Adipose tissue (tissue), 3 donors: ENCODE measurements around the gene MRNIP. TPM values are rescaled to one million over a fixed set of nuclear protein-coding genes. Genes with fewer than 3 reads are reported as not detected.
"Not testable (repeated sequence)": the region's sequence is repeated elsewhere in the genome, so short reads cannot be mapped to it uniquely, and the experiment has no call there.

Experiments
- H3K27ac ChIP-seq: one replicate; pipeline ENCODE4 v1.5.1; 2013; ENCODE audit warnings: low read depth, low read length
- WGBS, 3 donors: extraction: QIAGEN DNeasy Blood & Tissue Kit; methylation state at CpG; one replicate each; pipeline ENCODE4 v1.1.7; 2013; 5-methylcytosine and 5-hydroxymethylcytosine counted together
- polyA plus RNA-seq, 3 donors: library from polyadenylated mRNA; stranded (reverse); fragments of 200-250 nt; gene quantifications; one replicate each; pipeline ENCODE4 v1.2.3, GENCODE V29; 2013
- donor health status: healthy with polysubstance abuse.
- donor health status: Bipolar disorder and iron deficiency.
- donor health status: healthy.

Gene MRNIP
- polyA plus RNA-seq, 3 donors = 20.4 to 22.4 (median 21.7) TPM

DNA sequence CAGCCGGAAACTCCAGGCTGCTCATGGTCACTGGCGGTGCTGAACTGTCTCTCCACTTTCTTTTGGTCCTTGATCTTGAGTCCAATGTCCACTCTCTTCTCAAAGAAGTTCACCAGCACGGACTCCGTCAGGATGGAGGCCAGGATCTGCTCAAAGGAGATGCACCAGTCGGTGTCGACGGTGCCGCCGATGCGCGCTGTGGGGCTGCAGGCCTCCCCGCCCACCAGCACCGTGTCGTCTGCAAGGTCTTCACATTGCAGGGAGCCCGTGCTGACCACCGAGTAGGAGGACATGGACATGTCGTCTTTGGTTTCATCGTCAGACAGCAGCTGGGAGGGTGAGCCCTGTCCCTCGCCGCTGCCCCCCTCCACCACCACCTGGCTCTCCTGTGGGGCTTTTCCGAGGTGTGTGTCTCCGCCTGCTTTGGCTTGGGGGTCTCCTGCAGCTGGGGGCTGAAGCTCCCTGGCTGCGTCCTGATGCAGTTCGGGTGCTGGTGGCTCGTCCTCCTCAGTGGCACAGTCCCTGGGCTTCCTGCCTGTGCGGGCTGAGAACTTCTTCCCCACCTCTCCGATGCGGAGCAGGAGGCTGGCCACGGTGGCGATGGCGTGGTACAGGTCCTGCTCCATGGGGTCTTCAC, 5.0 kb upstream of the MRNIP start:
- H3K27ac ChIP-seq = no peak overlapping the region
- 92 to 97% (median 94%) methylated on average over 29 to 31 of the region's 31 CpGs for WGBS, 3 donors

DNA sequence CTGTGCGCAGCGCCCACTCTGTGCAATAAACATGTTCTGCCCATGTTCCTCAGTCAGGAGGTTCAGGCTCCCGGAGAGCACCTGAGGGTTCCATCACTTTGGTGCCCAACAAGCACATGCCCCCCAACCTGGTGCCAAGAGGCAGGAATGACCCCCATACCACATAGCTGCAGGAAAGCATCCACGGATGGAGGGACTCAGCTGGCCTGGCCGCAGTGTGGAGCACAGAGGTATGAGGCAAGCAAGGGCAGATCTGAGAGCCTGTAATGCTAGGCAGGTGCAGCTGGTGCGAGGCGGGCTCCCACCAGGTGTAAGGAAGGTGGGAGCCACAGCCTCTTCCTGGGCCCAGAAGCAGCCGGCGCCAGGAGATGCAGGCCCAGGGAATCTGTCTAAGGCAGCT, 4.3 kb upstream of the MRNIP start:
- WGBS, 3 donors = 96 to 99% (median 97%) methylated on average over 9 of the region's 9 CpGs

DNA sequence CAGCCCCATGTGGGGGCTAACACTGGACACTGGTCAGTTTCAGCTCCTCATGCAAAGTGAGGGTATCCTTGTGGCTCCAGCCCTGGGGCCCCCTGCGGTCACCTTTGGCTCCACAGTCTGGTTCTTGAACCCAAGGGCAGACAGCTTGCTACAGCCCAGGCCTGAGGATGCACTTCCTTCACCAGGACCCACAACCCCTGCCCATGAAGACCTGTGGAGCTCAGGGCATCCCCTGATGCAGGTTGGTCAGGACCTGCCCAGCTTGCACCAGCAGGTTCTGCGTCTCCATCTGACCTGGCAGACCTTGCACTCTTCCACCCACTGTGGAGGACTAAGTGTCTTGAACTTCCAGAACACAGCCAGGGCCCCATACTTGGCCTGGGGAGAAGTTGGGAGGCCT, 3.7 kb upstream of the MRNIP start:
- 97 to 100% (median 99%) methylated on average over 2 of the region's 2 CpGs for WGBS, 3 donors
- no peak overlapping the region for H3K27ac ChIP-seq

More for the DNA sequence above, 4.3 kb upstream of the MRNIP start:
- H3K27ac ChIP-seq = no peak overlapping the region

DNA sequence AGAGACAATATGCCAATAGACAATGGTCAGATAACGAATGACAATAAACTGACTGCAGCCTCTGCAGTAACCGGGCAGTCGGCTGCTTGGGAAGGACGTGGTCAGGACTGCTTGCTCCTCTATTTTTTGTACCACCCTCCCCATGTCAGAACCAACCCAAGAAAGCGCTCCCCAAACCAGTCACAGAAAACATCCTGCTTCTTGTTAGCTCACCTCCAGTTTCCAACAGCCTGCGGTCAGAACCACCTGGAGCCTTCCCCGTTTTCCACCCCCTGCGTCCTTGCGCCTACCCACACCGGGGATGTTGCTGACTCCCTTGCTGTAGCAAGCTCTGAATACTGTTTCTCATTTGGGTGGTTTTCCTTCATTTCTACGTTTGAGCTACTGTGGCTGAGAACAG, 1.7 kb upstream of the MRNIP start:
- 76 to 83% (median 78%) methylated on average over 11 of the region's 11 CpGs for WGBS, 3 donors
- no peak overlapping the region for H3K27ac ChIP-seq

DNA sequence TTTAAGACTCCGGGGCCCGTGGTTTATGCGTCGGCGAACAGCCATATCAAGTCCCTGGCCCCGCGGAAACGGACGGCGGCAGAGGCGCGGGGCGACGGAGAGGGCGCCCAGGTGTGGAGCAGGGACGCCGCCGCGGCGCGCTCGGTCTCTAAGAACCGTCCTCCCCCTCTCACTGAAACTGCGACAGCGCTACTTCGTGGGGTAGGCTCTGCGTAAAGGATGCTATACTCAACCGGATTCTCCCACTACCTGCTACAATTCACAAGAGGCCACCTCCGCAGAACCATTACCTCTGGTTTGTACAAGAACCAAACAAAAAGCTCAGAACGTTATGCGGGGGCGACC, 404 bp downstream of the MRNIP start:
- 0% methylated on average over 32 of the region's 32 CpGs for WGBS, 3 donors
- H3K27ac ChIP-seq = no peak overlapping the region

DNA sequence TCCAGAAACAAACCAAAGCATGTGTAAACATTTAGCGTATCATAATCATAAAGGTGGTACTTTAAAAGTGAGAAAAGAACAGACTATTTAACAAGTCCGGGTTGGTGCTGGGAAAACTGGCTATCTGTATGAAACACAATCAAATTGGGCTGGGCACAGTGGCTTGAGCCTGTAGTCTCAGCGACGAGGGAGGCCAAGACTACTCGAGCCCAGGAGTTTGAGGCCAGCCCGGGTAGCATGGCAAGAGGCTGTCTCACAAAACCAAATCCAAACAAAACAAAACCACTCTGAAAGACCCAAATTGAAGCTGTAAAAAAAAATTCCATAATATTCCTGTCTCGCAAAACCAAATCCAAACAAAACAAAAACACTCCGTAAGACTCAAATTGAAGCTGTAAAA, 4.3 kb downstream of the MRNIP start:
- no peak overlapping the region for H3K27ac ChIP-seq
- 92 to 94% (median 94%) methylated on average over 8 of the region's 8 CpGs for WGBS, 3 donors

DNA sequence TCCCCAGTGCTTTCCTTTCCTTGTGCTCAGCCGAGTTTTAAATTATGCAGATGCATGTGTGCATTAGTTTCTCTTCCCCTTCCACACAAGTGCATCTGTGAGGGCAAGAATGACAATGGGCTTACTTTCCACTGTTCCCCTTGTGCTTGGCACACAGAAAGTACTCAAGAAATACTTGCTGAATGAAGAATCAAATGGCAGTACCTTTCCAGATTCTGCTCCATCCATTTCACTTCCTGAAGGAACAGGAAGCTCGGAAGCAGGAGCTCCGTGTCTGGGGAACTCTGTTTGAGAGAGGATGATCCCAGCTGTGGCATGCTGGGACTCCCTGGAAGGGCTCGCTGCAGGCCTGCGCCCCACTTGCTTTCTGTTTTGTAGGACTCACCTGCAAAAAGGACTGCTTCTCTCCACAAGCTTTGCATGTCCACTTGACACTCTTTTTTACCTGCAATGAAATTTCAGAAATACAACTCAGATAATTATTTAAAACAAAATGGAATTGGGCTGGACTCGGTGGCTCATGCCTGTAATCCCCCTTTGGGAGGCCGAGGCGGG, 5.5 kb downstream of the MRNIP start:
- H3K27ac ChIP-seq = no peak overlapping the region
- WGBS, 3 donors = 80 to 90% (median 83%) methylated on average over 8 of the region's 8 CpGs

DNA sequence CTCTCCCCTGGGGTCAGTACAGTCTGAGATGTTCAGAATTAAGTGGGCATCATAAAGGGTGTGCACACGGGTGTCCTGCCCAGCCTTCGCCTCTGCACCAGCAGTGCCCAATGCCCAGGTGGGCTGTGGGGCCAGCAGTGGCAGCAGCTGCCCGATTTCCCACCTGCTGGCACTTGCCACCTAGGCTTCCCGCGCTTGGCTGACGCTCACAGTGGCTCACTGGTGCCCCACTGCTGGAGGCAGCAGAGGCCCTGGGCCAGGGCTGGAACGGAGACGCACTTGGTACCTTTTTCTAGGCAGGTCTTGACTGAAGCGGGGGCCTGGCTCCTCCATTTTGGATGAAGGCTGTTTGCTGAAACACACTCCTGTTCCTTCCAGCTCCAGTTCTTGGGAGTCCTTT, 17.0 kb downstream of the MRNIP start:
- no peak overlapping the region for H3K27ac ChIP-seq
- 56 to 96% (median 92%) methylated on average over 9 of the region's 9 CpGs for WGBS, 3 donors

DNA sequence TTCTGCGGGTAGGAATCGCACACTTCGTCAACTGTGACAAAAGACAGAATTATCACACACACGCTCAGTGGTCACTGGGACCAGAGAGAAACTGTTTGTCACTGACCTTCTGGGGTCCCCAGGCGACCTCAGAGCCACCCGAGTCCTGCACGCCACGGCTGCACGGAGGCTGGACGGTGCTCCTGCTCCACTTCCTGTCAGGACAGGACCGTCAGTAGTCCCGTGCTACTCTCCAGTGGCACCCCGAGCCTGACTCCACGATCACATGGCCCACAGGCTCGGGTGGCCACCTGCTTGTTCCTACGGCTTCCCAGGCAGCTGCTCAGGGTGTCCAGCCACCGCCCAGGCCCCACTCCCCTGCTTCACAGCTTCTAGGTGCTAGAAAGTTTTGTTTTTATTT, 17.9 kb downstream of the MRNIP start:
- WGBS, 3 donors = 88 to 89% (median 89%) methylated on average over 17 of the region's 17 CpGs
- no peak overlapping the region for H3K27ac ChIP-seq

DNA sequence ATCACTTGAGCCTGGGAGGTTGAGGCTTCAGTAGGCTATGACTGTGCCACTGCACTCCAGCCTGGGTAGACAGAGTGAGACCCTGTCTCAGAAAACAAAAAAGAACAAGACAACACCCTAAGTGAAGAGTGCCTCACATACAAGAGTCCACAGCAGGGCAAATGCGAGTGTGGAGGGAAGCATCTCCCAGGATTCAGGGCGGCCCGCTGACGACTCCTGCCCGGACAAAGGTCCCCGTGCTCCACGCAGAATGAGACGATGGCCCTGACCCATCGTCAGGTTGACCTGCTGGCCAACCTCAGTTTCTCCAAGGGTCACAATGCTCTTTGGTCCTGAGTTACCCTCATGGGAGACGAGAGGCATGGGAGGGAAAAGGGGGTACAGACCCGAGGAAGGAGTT, 18.3 kb downstream of the MRNIP start:
- WGBS, 3 donors = 91 to 95% (median 94%) methylated on average over 11 of the region's 11 CpGs
- no peak overlapping the region for H3K27ac ChIP-seq

DNA sequence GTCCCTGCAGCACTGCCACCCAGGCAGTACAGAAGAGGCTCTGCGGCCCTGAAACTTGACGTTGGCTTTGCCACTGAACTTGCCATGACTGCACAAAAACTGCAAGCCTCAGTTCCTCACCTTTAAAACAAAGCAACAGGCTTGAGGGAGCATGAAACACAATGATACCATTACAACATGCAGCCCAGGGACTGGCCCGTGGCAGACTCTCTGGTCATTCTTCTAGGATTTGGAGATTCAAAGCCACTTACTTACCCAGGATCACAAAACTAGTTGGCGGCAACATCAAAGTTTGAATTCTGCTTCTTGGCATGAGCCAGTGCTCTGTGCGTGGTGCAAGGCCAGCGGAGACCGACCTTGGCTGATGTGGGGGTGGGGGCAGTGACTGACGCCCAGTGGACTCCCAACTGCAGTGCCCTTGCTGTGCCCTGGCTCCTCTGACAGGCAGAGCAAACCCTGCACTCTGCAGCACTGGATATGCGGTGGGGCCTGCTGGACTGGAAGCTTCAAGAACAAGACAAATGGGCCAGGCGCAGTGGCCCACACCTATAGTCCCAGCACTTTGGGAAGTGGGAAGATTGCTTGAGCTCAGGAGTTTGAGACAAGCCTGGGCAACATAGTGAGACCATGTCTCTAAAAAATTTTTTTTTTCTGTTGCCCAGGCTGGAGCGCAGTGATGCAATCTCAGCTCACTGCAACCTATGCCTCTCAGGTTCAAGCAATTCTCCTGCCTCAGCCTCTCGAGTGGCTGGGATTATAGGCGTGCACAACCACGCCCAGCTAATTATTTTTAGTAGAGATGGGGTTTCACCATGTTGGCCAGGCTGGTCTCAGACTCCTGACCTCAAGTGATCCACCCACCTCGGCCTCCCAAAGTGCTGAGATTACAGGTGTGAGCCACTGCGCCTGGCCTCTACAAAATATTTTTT, 19.0 kb downstream of the MRNIP start:
- H3K27ac ChIP-seq = no peak overlapping the region
- WGBS, 3 donors = 58 to 86% (median 80%) methylated on average over 16 of the region's 16 CpGs

DNA sequence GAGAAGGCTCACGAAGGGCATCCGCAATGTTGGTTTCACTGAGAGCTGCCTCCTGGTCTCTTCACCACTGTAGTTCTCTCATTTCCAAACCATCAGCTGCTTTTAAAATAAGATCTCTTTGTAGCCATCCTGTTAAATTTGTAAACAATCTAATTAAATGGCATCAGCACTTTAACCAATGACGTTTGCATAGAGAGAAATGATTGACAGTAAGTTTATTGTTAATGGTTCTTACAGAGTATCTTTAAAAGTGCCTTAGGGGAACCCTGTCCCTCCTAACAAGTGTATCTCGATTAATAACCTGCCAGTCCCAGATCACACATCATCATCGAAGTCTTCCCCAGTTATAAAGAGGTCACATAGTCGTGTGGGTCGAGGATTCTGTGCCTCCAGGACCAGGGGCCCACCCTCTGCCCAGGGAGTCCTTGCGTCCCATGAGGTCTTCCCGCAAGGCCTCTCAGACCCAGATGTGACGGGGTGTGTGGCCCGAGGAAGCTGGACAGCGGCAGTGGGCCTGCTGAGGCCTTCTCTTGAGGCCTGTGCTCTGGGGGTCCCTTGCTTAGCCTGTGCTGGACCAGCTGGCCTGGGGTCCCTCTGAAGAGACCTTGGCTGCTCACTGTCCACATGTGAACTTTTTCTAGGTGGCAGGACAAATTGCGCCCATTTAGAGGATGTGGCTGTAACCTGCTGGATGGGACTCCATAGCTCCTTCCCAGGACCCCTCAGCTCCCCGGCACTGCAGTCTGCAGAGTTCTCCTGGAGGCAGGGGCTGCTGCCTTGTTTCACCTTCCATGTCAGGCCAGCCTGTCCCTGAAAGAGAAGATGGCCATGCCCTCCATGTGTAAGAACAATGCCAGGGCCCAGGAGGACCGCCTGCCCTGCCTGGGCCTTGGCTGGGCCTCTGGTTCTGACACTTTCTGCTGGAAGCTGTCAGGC, 21.3 kb downstream of the MRNIP start:
- WGBS, 3 donors = 86 to 90% (median 87%) methylated on average over 15 of the region's 15 CpGs
- H3K27ac ChIP-seq = no peak overlapping the region

DNA sequence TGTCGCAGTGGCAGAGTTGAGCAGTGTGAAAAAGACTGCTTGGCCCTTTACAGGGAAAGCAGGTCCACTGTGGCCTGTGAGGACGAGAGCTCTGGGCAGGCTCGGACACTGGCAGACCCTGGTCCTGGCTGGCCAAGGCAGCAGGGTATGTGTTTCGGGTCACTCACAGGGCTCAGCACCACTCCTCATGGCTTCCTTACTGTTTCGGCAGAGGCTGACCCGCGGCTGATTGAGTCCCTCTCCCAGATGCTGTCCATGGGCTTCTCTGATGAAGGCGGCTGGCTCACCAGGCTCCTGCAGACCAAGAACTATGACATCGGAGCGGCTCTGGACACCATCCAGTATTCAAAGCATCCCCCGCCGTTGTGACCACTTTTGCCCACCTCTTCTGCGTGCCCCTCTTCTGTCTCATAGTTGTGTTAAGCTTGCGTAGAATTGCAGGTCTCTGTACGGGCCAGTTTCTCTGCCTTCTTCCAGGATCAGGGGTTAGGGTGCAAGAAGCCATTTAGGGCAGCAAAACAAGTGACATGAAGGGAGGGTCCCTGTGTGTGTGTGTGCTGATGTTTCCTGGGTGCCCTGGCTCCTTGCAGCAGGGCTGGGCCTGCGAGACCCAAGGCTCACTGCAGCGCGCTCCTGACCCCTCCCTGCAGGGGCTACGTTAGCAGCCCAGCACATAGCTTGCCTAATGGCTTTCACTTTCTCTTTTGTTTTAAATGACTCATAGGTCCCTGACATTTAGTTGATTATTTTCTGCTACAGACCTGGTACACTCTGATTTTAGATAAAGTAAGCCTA, 22.2 kb downstream of the MRNIP start:
- 83 to 85% (median 84%) methylated on average over 18 to 19 of the region's 19 CpGs for WGBS, 3 donors
- no peak overlapping the region for H3K27ac ChIP-seq

DNA sequence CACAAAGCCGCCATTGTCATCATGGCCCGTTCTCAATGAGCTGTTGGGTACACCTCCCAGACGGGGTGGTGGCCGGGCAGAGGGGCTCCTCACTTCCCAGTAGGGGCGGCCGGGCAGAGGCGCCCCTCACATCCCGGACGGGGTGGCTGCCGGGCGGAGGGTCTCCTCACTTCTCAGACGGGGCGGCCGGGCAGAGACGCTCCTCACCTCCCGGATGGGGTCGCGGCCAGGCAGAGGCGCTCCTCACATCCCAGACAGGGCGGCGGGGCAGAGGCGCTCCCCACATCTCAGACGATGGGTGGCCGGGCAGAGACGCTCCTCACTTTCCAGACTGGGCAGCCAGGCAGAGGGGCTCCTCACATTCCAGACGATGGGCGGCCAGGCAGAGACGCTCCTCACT, 23.7 kb downstream of the MRNIP start:
- not testable (repeated sequence) for H3K27ac ChIP-seq
- WGBS, 3 donors = 91 to 98% (median 93%) methylated on average over 10 to 21 of the region's 28 CpGs

DNA sequence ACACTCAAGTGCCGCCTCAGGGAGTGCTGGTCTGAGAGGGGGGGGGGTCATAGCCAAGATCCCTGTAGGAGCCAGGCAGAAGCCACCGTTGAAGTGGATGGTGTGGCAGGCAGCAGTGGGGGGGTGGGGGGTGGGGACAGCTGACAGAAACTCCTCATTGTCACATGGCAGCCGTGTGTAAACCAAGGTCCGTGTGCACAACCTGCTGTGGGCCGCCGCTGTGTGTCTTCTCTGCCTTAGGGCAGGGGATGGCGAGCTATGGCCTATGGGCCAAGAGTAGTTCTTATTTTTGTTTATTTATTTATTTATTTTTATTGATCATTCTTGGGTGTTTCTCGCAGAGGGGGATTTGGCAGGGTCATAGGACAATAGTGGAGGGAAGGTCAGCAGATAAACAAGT, 24.5 kb downstream of the MRNIP start:
- WGBS, 3 donors = 82 to 90% (median 86%) methylated on average over 8 of the region's 8 CpGs
- H3K27ac ChIP-seq = no peak overlapping the region

DNA sequence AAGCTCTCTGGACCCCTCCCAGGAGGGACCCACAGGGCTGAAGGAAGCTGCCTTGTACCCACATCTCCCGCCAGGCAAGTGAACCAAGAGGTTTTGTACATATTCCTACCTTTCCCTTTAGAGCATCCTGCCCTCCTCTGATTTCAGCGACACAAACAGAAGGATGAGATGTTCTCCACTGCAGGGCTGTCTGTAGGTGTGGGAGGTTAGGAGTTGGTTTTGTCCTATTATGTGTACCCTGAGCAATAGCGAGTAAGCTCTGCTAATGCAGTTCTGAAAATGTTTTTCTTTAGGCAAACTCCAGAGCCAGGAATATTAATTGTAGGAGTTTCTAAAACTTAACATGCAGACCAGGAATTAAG, 24.9 kb downstream of the MRNIP start:
- H3K27ac ChIP-seq = no peak overlapping the region
- WGBS, 3 donors = 98% methylated on average over 3 of the region's 3 CpGs

DNA sequence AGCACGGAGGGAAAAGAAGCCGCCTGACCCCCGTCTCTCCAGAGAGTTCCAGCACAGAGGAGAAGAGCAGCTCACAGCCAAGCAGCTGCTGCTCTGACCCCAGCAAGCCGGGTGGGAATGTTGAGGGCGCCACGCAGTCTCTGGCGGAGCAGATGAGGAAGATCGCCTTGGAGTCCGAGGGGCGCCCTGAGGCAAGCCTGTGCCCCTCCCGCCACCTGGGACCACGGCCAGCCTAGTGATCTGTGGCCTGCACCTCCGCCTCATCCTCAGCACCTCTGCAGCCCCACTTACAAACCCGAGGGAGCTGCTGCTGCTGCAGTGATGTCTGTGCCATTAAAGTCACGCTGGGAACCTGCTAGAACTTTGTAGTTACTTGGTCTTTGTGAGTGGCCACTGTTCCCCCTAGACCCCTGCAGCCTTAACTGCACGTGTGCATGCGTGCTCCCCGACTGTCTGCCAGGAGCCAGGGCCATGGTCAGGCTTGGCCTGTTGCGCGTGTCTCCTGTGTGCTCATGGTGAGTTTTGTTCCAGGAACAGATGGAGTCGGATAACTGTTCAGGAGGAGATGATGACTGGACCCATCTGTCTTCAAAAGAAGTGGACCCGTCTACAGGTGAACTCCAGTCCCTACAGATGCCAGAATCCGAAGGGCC, 25.4 kb downstream of the MRNIP start:
- 86 to 89% (median 87%) methylated on average over 23 of the region's 23 CpGs for WGBS, 3 donors
- H3K27ac ChIP-seq = no peak overlapping the region
